ENCODE measurements around the gene NPBWR2. TPM values are rescaled to one million over a fixed set of nuclear protein-coding genes. Genes with fewer than 3 reads are reported as not detected.

The NPBWR2 gene
- total and polyA plus RNA-seq, 2 donors, result 0.02 TPM; not detected in 1

- Histone ChIP-seq H3K27me3 (ENCODE audit: control insufficient read depth in 2 of 2, insufficient read depth in 1 of 2, low read length in 1 of 2) (peaks cover 25 to 74% of the 10 kb centered on the region in 2 donors), H3K36me3 (ENCODE audit: control insufficient read depth in 2 of 2, insufficient read depth in 2 of 2, low read length in 1 of 2) (no peaks in the 10 kb centered on the region), H3K4me1 (ENCODE audit: control insufficient read depth in 2 of 2, insufficient read depth in 2 of 2, low read length in 2 of 2) (peaks cover 3 to 53% of the 10 kb centered on the region in 2 donors), H3K4me3 (ENCODE audit: low read length in 2 of 2) (no peak overlapping the region), H3K9me3 (ENCODE audit: control insufficient read depth in 2 of 2, insufficient read depth in 1 of 2, low read length in 1 of 2) (peaks cover 0 to 5% of the 10 kb centered on the region in 2 donors), H3K27ac (ENCODE audit: low read depth in 1 of 2, low read length in 1 of 2) (peak overlapping the region; percentile 22 to 36)
- no peak for DNase-seq (ENCODE audit: low read depth in 6 of 9, low spot score in 9 of 9)
- 40% methylated on average over 17 of the region's 17 CpGs for WGBS
Measured at GRCh38 chr20:64053841-64054661, 53.3 kb downstream of the NPBWR2 start.

Other genes starting within 250 kb of the NPBWR2 start
- gene ABHD16B, start 246.1 kb downstream of the NPBWR2 start, total RNA-seq, result not detected
- 0.57 TPM for gene ABHD16B, start 246.1 kb downstream of the NPBWR2 start, polyA plus RNA-seq
- 37.9 TPM for gene TPD52L2, start 242.3 kb downstream of the NPBWR2 start, total RNA-seq
- gene TPD52L2, start 242.3 kb downstream of the NPBWR2 start, polyA plus RNA-seq, result 73.2 TPM
- gene DNAJC5, start 212.4 kb downstream of the NPBWR2 start, total RNA-seq, result 26.1 TPM
- 23.3 TPM for gene DNAJC5, start 212.4 kb downstream of the NPBWR2 start, polyA plus RNA-seq
- 21.2 TPM for gene UCKL1, start 151.1 kb downstream of the NPBWR2 start, total RNA-seq
- 51.8 TPM for gene UCKL1, start 151.1 kb downstream of the NPBWR2 start, polyA plus RNA-seq
- 10.0 TPM for gene ZNF512B, start 137.6 kb downstream of the NPBWR2 start, total RNA-seq
- gene ZNF512B, start 137.6 kb downstream of the NPBWR2 start, polyA plus RNA-seq, result 13.4 TPM
- gene SAMD10, start 127.9 kb downstream of the NPBWR2 start, total RNA-seq, result 3.4 TPM
- gene SAMD10, start 127.9 kb downstream of the NPBWR2 start, polyA plus RNA-seq, result 10.5 TPM
- gene PRPF6, start 126.4 kb downstream of the NPBWR2 start, total RNA-seq, result 45.1 TPM
- gene PRPF6, start 126.4 kb downstream of the NPBWR2 start, polyA plus RNA-seq, result 56.1 TPM
- 17.0 TPM for gene C20orf204, start 71.4 kb downstream of the NPBWR2 start, total RNA-seq
- 8.2 TPM for gene C20orf204, start 71.4 kb downstream of the NPBWR2 start, polyA plus RNA-seq
- 0.66 TPM for gene SOX18, start 57.9 kb downstream of the NPBWR2 start, total RNA-seq
- gene SOX18, start 57.9 kb downstream of the NPBWR2 start, polyA plus RNA-seq, result 17.2 TPM
- 24.6 TPM for gene TCEA2, start 44.4 kb downstream of the NPBWR2 start, total RNA-seq
- gene TCEA2, start 44.4 kb downstream of the NPBWR2 start, polyA plus RNA-seq, result 53.2 TPM
- gene RGS19, start 28.0 kb downstream of the NPBWR2 start, total RNA-seq, result 42.8 TPM
- 27.2 TPM for gene RGS19, start 28.0 kb downstream of the NPBWR2 start, polyA plus RNA-seq
- 1.4 TPM for gene OPRL1, start 27.5 kb downstream of the NPBWR2 start, total RNA-seq
- gene OPRL1, start 27.5 kb downstream of the NPBWR2 start, polyA plus RNA-seq, result 1.1 TPM
- 0.80 TPM for gene LKAAEAR1, start 23.2 kb downstream of the NPBWR2 start, total RNA-seq
- gene LKAAEAR1, start 23.2 kb downstream of the NPBWR2 start, polyA plus RNA-seq, result 0.14 TPM
- gene MYT1, start 56.9 kb upstream of the NPBWR2 start, total RNA-seq, result 0.19 TPM
- gene MYT1, start 56.9 kb upstream of the NPBWR2 start, polyA plus RNA-seq, result 0.25 TPM
- gene PCMTD2, start 148.2 kb upstream of the NPBWR2 start, total RNA-seq, result 40.6 TPM
- gene PCMTD2, start 148.2 kb upstream of the NPBWR2 start, polyA plus RNA-seq, result 123 TPM